Measurements from ENCODE around the gene RBM26. TPM values are rescaled to one million over a fixed set of nuclear protein-coding genes. Genes with fewer than 3 reads are reported as not detected.

The RBM26 gene
- total RNA-seq, 1 donor from 2014 or later = 42.6 TPM

- Mint-ChIP-seq H3K36me3 (ENCODE audit: low read depth, unreplicated experiment) (peaks cover 4% of the 10 kb centered on the region), H3K27ac (ENCODE audit: unreplicated experiment) (no peak overlapping the region), H3K4me3 (ENCODE audit: unreplicated experiment) (no peak overlapping the region), H3K27me3 (ENCODE audit: low read depth, unreplicated experiment) (no peaks in the 10 kb centered on the region), H3K9me3 (ENCODE audit: unreplicated experiment) (no peaks in the 10 kb centered on the region), H3K4me1 (ENCODE audit: low read depth, unreplicated experiment) (peaks cover 17% of the 10 kb centered on the region)
- peaks cover 2% of the 10 kb centered on the region for H3K36me3 ChIP-seq (ENCODE audit: insufficient read depth, low read length)
- H3K79me2 ChIP-seq (ENCODE audit: insufficient read depth, low read length) = peaks cover 93% of the 10 kb centered on the region
- H3K27me3 ChIP-seq (ENCODE audit: insufficient read depth, low read length) = no peaks in the 10 kb centered on the region
- DNase-seq (ENCODE audit: low read depth) (no peak), FAIRE-seq (no peak)
- H2AFZ ChIP-seq (ENCODE audit: low read depth, low read length) = no peak overlapping the region
- peaks cover 19% of the 10 kb centered on the region for H3K4me1 ChIP-seq (ENCODE audit: insufficient read depth, low read length)
- no peak for TF ChIP-seq EZH2 (IDR thresholded peaks at IDR 0.05; ENCODE audit: insufficient read depth, low read length)
- TF ChIP-seq, protein P1, sequence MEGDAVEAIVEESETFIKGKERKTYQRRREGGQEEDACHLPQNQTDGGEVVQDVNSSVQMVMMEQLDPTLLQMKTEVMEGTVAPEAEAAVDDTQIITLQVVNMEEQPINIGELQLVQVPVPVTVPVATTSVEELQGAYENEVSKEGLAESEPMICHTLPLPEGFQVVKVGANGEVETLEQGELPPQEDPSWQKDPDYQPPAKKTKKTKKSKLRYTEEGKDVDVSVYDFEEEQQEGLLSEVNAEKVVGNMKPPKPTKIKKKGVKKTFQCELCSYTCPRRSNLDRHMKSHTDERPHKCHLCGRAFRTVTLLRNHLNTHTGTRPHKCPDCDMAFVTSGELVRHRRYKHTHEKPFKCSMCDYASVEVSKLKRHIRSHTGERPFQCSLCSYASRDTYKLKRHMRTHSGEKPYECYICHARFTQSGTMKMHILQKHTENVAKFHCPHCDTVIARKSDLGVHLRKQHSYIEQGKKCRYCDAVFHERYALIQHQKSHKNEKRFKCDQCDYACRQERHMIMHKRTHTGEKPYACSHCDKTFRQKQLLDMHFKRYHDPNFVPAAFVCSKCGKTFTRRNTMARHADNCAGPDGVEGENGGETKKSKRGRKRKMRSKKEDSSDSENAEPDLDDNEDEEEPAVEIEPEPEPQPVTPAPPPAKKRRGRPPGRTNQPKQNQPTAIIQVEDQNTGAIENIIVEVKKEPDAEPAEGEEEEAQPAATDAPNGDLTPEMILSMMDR (IDR thresholded peaks at IDR 0.05; ENCODE audit: insufficient read depth, low read depth, low read length) = no peak
- no peak overlapping the region for H3K9ac ChIP-seq (ENCODE audit: low read length)
- H3K9me3 ChIP-seq (ENCODE audit: insufficient read depth, low read depth, low read length) = no peaks in the 10 kb centered on the region
- no peak overlapping the region for H3K4me3 ChIP-seq (ENCODE audit: insufficient read depth, low read depth, low read length)
- H4K20me1 ChIP-seq (ENCODE audit: insufficient read depth, low read length) = peaks cover 73% of the 10 kb centered on the region
- no peak overlapping the region for H3K27ac ChIP-seq (ENCODE audit: low read depth, low read length)
- H3K4me2 ChIP-seq (ENCODE audit: low read length) = no peak overlapping the region
Measured at GRCh38 chr13:79389026-79389425, 17.0 kb downstream of the RBM26 start.

DNA sequence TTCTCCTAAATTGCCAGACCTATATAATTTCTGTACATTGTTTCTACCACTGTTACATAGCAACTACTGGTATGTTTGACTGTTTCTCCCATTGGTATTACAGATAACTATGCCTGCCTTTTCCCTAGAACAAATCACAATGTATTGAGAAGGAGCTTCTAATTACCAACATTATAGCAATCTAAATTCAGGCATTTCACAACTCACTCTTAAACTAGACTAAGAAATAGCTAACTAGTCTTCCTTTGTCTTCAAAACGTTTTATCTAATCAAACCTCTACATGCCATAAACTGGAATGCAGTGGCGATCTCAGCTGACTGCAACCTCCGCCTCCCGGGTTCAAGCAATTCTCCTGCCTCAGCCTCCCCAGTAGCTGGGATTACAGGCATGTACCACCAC lies 18.2 kb downstream of the RBM26 start:
- Mint-ChIP-seq H3K4me3 (ENCODE audit: unreplicated experiment) (no peak overlapping the region), H3K9me3 (ENCODE audit: unreplicated experiment) (no peaks in the 10 kb centered on the region), H3K4me1 (ENCODE audit: low read depth, unreplicated experiment) (peaks cover 10% of the 10 kb centered on the region), H3K27ac (ENCODE audit: unreplicated experiment) (peak overlapping the region; percentile 77), H3K27me3 (ENCODE audit: low read depth, unreplicated experiment) (no peaks in the 10 kb centered on the region), H3K36me3 (ENCODE audit: low read depth, unreplicated experiment) (peaks cover 2% of the 10 kb centered on the region)
- TF ChIP-seq, protein P1 (IDR thresholded peaks at IDR 0.05; ENCODE audit: insufficient read depth, low read depth, low read length) = no peak
- TF ChIP-seq EZH2 (IDR thresholded peaks at IDR 0.05; ENCODE audit: insufficient read depth, low read length) = no peak
- Histone ChIP-seq H2AFZ (ENCODE audit: low read depth, low read length) (no peak overlapping the region), H3K4me2 (ENCODE audit: low read length) (no peak overlapping the region), H3K79me2 (ENCODE audit: insufficient read depth, low read length) (peaks cover 93% of the 10 kb centered on the region), H3K4me3 (ENCODE audit: insufficient read depth, low read depth, low read length) (no peak overlapping the region), H4K20me1 (ENCODE audit: insufficient read depth, low read length) (peaks cover 71% of the 10 kb centered on the region), H3K9me3 (ENCODE audit: insufficient read depth, low read depth, low read length) (no peaks in the 10 kb centered on the region), H3K4me1 (ENCODE audit: insufficient read depth, low read length) (peaks cover 8% of the 10 kb centered on the region), H3K36me3 (ENCODE audit: insufficient read depth, low read length) (peaks cover 2% of the 10 kb centered on the region), H3K27me3 (ENCODE audit: insufficient read depth, low read length) (no peaks in the 10 kb centered on the region), H3K9ac (ENCODE audit: low read length) (no peak overlapping the region), H3K27ac (ENCODE audit: low read depth, low read length) (no peak overlapping the region)
- FAIRE-seq = no peak
- DNase-seq (ENCODE audit: low read depth) = no peak

DNA sequence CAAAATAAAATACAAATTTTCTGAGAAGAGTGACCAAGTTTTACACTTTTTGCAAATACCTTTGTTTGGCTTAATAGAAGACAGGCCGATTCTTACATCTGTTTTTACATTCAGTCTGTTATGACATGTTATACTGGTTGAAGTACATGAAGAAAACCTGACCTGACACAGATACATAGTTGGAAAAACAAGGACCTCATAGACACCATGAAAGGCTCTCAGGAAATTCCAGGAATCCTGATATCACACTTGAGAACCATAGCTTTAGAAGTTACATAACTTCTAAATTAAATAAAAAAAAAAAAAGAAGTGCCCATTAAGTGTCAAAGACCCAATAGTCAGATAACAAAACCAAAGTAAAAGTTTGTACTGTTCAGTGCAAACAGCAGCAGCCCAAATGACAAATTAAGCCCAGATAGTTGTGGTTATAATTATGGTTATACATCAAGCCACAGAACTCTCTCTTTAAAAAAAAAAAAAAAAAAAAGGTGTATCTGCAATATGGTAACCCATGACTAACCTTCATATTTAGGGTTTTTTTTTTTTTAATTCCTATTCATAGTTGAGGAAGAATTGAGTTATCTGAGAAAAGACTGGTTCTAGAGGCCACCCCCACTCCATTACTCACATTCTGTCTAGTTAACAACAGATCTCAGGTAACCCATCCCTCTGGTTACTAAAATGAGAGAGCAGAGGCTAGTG lies 19.8 kb downstream of the RBM26 start:
- Mint-ChIP-seq H3K9me3 (ENCODE audit: unreplicated experiment) (no peaks in the 10 kb centered on the region), H3K36me3 (ENCODE audit: low read depth, unreplicated experiment) (peaks cover 2% of the 10 kb centered on the region), H3K4me3 (ENCODE audit: unreplicated experiment) (no peak overlapping the region), H3K4me1 (ENCODE audit: low read depth, unreplicated experiment) (peaks cover 8% of the 10 kb centered on the region), H3K27ac (ENCODE audit: unreplicated experiment) (no peak overlapping the region), H3K27me3 (ENCODE audit: low read depth, unreplicated experiment) (no peaks in the 10 kb centered on the region)
- H3K27ac ChIP-seq (ENCODE audit: low read depth, low read length) = no peak overlapping the region
- H4K20me1 ChIP-seq (ENCODE audit: insufficient read depth, low read length) = peaks cover 72% of the 10 kb centered on the region
- peaks cover 100% of the 10 kb centered on the region for H3K79me2 ChIP-seq (ENCODE audit: insufficient read depth, low read length)
- DNase-seq (ENCODE audit: low read depth) (peak; percentile 61), FAIRE-seq (no peak)
- no peak overlapping the region for H3K4me3 ChIP-seq (ENCODE audit: insufficient read depth, low read depth, low read length)
- H2AFZ ChIP-seq (ENCODE audit: low read depth, low read length) = no peak overlapping the region
- no peak for TF ChIP-seq EZH2 (IDR thresholded peaks at IDR 0.05; ENCODE audit: insufficient read depth, low read length)
- TF ChIP-seq, protein P1 (IDR thresholded peaks at IDR 0.05; ENCODE audit: insufficient read depth, low read depth, low read length) = no peak
- no peaks in the 10 kb centered on the region for H3K27me3 ChIP-seq (ENCODE audit: insufficient read depth, low read length)
- H3K9ac ChIP-seq (ENCODE audit: low read length) = no peak overlapping the region
- H3K9me3 ChIP-seq (ENCODE audit: insufficient read depth, low read depth, low read length) = no peaks in the 10 kb centered on the region
- no peak overlapping the region for H3K4me2 ChIP-seq (ENCODE audit: low read length)
- peaks cover 8% of the 10 kb centered on the region for H3K4me1 ChIP-seq (ENCODE audit: insufficient read depth, low read length)
- H3K36me3 ChIP-seq (ENCODE audit: insufficient read depth, low read length) = peaks cover 2% of the 10 kb centered on the region

Measured in astrocyte (in vitro differentiated cells and primary cell).